ENCODE measurements around the gene USP47.

The USP47 gene

DNA sequence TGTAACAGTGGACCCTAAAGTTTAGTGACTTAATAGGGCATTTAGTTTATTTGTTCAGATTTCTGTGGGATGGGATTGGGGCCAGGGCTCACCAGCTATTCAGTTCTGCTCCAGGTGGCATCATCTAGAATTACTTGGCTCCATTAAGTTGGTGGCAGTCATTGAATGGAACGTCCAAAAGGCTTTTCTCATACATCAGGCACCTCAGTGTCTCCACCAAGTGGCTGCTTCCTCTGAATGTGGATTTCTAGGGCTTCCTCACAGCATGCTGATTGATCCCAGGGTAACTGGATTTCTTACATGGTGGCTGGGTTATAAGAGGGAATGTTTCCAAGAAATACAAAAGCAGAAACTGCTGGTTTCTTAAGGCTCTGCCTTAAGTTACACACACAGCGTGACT lies 34.7 kb downstream of the USP47 start:
- no peaks in the 10 kb centered on the region for H3K9me3 ChIP-seq (ENCODE audit: control insufficient read depth, low read length)
- peaks cover 2% of the 10 kb centered on the region for H3K79me2 ChIP-seq
- H3K4me3 ChIP-seq (ENCODE audit: low read depth, low read length): no peak overlapping the region
- no peaks in the 10 kb centered on the region for H3K36me3 ChIP-seq (ENCODE audit: control insufficient read depth, insufficient read depth, low read length)
- no peak overlapping the region for H3K27ac ChIP-seq
- H2AFZ ChIP-seq: no peak overlapping the region
- H3K27me3 ChIP-seq (ENCODE audit: control insufficient read depth, insufficient read depth, low read length): no peaks in the 10 kb centered on the region
- peaks cover 3% of the 10 kb centered on the region for H3K4me1 ChIP-seq
- H3K4me2 ChIP-seq (ENCODE audit: low read length): no peak overlapping the region
- no peak overlapping the region for H3K9ac ChIP-seq
- TF ChIP-seq, protein P1, sequence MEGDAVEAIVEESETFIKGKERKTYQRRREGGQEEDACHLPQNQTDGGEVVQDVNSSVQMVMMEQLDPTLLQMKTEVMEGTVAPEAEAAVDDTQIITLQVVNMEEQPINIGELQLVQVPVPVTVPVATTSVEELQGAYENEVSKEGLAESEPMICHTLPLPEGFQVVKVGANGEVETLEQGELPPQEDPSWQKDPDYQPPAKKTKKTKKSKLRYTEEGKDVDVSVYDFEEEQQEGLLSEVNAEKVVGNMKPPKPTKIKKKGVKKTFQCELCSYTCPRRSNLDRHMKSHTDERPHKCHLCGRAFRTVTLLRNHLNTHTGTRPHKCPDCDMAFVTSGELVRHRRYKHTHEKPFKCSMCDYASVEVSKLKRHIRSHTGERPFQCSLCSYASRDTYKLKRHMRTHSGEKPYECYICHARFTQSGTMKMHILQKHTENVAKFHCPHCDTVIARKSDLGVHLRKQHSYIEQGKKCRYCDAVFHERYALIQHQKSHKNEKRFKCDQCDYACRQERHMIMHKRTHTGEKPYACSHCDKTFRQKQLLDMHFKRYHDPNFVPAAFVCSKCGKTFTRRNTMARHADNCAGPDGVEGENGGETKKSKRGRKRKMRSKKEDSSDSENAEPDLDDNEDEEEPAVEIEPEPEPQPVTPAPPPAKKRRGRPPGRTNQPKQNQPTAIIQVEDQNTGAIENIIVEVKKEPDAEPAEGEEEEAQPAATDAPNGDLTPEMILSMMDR (IDR thresholded peaks at IDR 0.05): no peak

- no peaks in the 10 kb centered on the region for H3K79me2 ChIP-seq
- no peak overlapping the region for H3K4me2 ChIP-seq (ENCODE audit: low read length)
- TF ChIP-seq, protein P1 (IDR thresholded peaks at IDR 0.05): no peak
- no peak overlapping the region for H3K27ac ChIP-seq
- no peak overlapping the region for H3K9ac ChIP-seq
- no peak overlapping the region for H2AFZ ChIP-seq
- no peaks in the 10 kb centered on the region for H3K4me1 ChIP-seq
- no peak overlapping the region for H3K4me3 ChIP-seq (ENCODE audit: low read depth, low read length)
- H3K36me3 ChIP-seq (ENCODE audit: control insufficient read depth, insufficient read depth, low read length): no peaks in the 10 kb centered on the region
- H3K9me3 ChIP-seq (ENCODE audit: control insufficient read depth, low read length): no peaks in the 10 kb centered on the region
- no peaks in the 10 kb centered on the region for H3K27me3 ChIP-seq (ENCODE audit: control insufficient read depth, insufficient read depth, low read length)
Measured at GRCh38 chr11:11880179-11880578, 38.4 kb downstream of the USP47 start.

- H3K27me3 ChIP-seq (ENCODE audit: control insufficient read depth, insufficient read depth, low read length): no peaks in the 10 kb centered on the region
- H3K36me3 ChIP-seq (ENCODE audit: control insufficient read depth, insufficient read depth, low read length): no peaks in the 10 kb centered on the region
- no peak overlapping the region for H2AFZ ChIP-seq
- H3K4me2 ChIP-seq (ENCODE audit: low read length): no peak overlapping the region
- H3K9me3 ChIP-seq (ENCODE audit: control insufficient read depth, low read length): no peaks in the 10 kb centered on the region
- H3K79me2 ChIP-seq: no peaks in the 10 kb centered on the region
- H3K9ac ChIP-seq: no peak overlapping the region
- H3K4me3 ChIP-seq (ENCODE audit: low read depth, low read length): no peak overlapping the region
- H3K4me1 ChIP-seq: no peaks in the 10 kb centered on the region
- no peak overlapping the region for H3K27ac ChIP-seq
- TF ChIP-seq, protein P1 (IDR thresholded peaks at IDR 0.05): no peak
Measured at GRCh38 chr11:11882539-11882938, 40.8 kb downstream of the USP47 start.

GRCh38 chr11:11884351-11884750 lies 42.6 kb downstream of the USP47 start:
- no peak overlapping the region for H3K9ac ChIP-seq
- H3K36me3 ChIP-seq (ENCODE audit: control insufficient read depth, insufficient read depth, low read length): no peaks in the 10 kb centered on the region
- no peak overlapping the region for H3K27ac ChIP-seq
- H3K79me2 ChIP-seq: no peaks in the 10 kb centered on the region
- H3K4me2 ChIP-seq (ENCODE audit: low read length): no peak overlapping the region
- TF ChIP-seq, protein P1 (IDR thresholded peaks at IDR 0.05): no peak
- no peaks in the 10 kb centered on the region for H3K4me1 ChIP-seq
- no peaks in the 10 kb centered on the region for H3K9me3 ChIP-seq (ENCODE audit: control insufficient read depth, low read length)
- H2AFZ ChIP-seq: no peak overlapping the region
- no peaks in the 10 kb centered on the region for H3K27me3 ChIP-seq (ENCODE audit: control insufficient read depth, insufficient read depth, low read length)
- H3K4me3 ChIP-seq (ENCODE audit: low read depth, low read length): no peak overlapping the region

DNA sequence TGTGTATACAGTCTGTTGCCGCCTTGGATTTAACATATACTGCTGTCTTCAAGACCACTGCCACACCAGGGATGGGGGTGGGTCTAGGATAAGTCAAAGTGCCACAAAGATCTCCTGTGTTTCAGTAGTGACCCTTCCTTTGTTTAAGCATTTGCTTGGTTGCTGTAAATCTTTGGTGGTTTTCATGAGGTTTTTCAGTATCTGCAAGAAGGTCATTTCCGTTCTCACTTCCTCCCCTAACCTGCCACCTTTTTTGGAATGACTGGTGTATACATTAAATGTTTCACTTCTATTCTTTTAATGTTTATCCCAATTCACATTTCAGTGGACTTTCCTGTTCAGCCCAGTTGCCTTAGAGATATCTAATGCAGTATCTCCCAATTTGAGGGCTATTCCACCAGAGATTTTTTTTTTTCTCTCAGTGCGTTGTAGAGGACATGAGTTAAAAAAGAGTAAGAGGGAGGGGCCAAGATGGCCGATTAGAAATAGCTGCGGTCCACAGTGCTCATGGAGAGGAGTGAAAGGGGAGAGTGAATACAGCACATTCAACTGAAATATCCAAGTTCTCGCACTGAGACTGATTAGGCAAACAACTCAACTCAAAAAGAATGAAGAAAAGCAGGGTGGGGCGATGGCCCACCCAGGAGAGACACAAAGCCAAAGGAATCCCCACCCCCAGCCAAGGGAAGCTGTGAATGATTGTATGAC lies 43.2 kb downstream of the USP47 start:
- Histone ChIP-seq H3K27ac (no peak overlapping the region), H3K79me2 (no peaks in the 10 kb centered on the region), H2AFZ (no peak overlapping the region), H3K4me3 (ENCODE audit: low read depth, low read length) (no peak overlapping the region), H3K9me3 (ENCODE audit: control insufficient read depth, low read length) (no peaks in the 10 kb centered on the region), H3K9ac (no peak overlapping the region), H3K36me3 (ENCODE audit: control insufficient read depth, insufficient read depth, low read length) (no peaks in the 10 kb centered on the region), H3K4me2 (ENCODE audit: low read length) (no peak overlapping the region), H3K27me3 (ENCODE audit: control insufficient read depth, insufficient read depth, low read length) (no peaks in the 10 kb centered on the region), H3K4me1 (no peaks in the 10 kb centered on the region)
- TF ChIP-seq, protein P1 (IDR thresholded peaks at IDR 0.05): no peak

Data from parathyroid adenoma (tissue), 2 donors.